GM12872 (cell line): ENCODE results near the gene ZNF41.

Source experiments
- CTCF ChIP-seq: IDR thresholded peaks from 3 replicates; pipeline ENCODE4 v1.5.1; 2011; ENCODE audit warnings: low read depth, mild to moderate bottlenecking, low read length, moderate library complexity; ENCODE audit not compliant: insufficient read depth

Gene ZNF41

GRCh38 chrX:47482512-47483305 lies at the start of gene ZNF41:
Gene ZNF41 (minus strand): TSS chrX:47483222. CDS start chrX:47467481, 15,741 bp downstream.
- no peak for TF ChIP-seq CTCF

DNA sequence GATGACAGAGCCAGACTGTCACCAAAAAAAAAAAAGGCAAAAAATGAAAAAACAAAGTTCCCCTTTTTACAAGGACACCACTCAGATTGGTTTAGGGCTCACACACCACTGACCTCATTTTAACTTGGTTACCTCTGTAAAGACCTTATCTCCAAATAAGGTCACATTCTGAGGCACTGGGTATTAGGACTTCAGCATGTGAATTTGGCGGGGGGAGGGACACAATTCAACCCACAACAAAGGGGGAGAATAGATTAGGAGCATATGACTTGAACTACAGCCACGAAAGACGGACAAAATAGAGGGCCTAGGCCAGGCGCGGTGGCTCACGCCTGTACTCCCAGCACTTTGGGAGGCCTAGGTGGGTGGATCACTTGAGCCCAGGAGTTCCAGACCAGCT lies 47.0 kb upstream of the ZNF41 start:
- TF ChIP-seq CTCF = no peak

GRCh38 chrX:47529548-47529947 lies 46.5 kb upstream of the ZNF41 start:
- TF ChIP-seq CTCF = no peak

GRCh38 chrX:47523713-47524166 lies 40.7 kb upstream of the ZNF41 start:
- no peak for TF ChIP-seq CTCF

DNA sequence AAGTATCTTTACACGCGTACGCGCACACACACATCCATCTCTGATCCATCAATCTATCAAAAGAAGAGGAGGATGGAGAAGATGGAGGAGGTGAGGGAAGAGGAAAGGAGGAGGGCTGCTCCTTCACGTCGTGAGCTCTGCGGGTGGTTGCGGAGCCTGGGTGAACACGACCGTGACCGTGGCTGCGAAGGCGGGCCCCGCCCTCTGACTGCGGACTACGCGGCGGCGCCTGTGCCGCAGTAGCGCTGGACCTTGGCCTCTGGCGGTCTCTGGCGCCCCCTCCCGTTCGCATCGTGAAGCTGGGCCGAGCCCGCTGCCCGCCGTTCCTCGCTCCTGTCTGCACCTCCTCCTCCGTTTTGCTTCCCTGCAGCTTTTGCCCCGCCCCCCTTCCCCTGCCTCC lies 40.3 kb upstream of the ZNF41 start:
- peak; percentile 76 for TF ChIP-seq CTCF

DNA sequence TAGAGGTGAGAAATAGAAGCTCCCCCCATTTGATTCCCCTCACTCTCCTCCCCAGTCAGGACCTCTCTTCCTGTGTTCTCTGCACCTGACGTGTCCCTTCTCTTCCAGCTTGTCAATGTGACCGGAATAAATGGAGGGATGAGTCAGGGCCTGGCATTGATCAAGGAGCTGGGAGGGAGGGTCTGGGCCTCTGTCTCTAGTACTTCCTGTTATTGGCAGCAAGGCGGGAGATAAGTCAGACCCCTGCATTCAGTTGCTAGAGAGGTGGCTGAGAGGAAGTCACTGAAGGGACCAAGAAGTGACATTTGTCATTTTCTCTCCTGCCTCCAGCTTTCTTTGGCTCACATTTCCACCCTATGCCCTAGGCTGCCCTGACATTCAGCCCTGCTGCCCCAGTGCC lies 35.1 kb upstream of the ZNF41 start:
- no peak for TF ChIP-seq CTCF

- TF ChIP-seq CTCF = no peak
These were observed 33.1 kb upstream of the ZNF41 start for GRCh38 chrX:47515941-47516665.
